Measurements from ENCODE around the gene HHIP. TPM values are rescaled to one million over a fixed set of nuclear protein-coding genes. Genes with fewer than 3 reads are reported as not detected.

The HHIP gene
- total RNA-seq, 4 donors from 2014 or later = 0.15 to 1.5 TPM; not detected in 2

- intact Hi-C loops (cut with DNase I; ENCODE audit: low total_unique reads) = no loop called here
- H3K4me3 ChIP-seq = no peak overlapping the region
- TF ChIP-seq CTCF (IDR thresholded peaks at IDR 0.05) = no peak
- no peak for TF ChIP-seq POLR2A (IDR thresholded peaks at IDR 0.05)
- H3K9me3 ChIP-seq = no peaks in the 10 kb centered on the region
- H3K4me1 ChIP-seq = no peaks in the 10 kb centered on the region
- no peaks in the 10 kb centered on the region for H3K27me3 ChIP-seq
- H3K27ac ChIP-seq = no peak overlapping the region
- DNase-seq = no peak
- no peaks in the 10 kb centered on the region for H3K36me3 ChIP-seq
Observed at GRCh38 chr4:144656850-144657249, 10.9 kb downstream of the HHIP start.

- H3K27me3 ChIP-seq = no peaks in the 10 kb centered on the region
- intact Hi-C loops (cut with DNase I; ENCODE audit: low total_unique reads) = no loop called here
- no peak overlapping the region for H3K27ac ChIP-seq
- no peaks in the 10 kb centered on the region for H3K9me3 ChIP-seq
- no peaks in the 10 kb centered on the region for H3K36me3 ChIP-seq
- no peak overlapping the region for H3K4me3 ChIP-seq
- TF ChIP-seq CTCF (IDR thresholded peaks at IDR 0.05) (no peak), POLR2A (IDR thresholded peaks at IDR 0.05) (no peak)
- DNase-seq = no peak
- H3K4me1 ChIP-seq = no peaks in the 10 kb centered on the region
Observed at GRCh38 chr4:144658015-144658567, 12.1 kb downstream of the HHIP start.

GRCh38 chr4:144658903-144659302 is 12.9 kb downstream of the HHIP start:
- TF ChIP-seq POLR2A (IDR thresholded peaks at IDR 0.05) = no peak
- no peak for TF ChIP-seq CTCF (IDR thresholded peaks at IDR 0.05)
- Histone ChIP-seq H3K4me1 (no peaks in the 10 kb centered on the region), H3K9me3 (no peaks in the 10 kb centered on the region), H3K36me3 (no peaks in the 10 kb centered on the region), H3K27ac (no peak overlapping the region), H3K27me3 (no peaks in the 10 kb centered on the region), H3K4me3 (no peak overlapping the region)
- intact Hi-C loops (cut with DNase I; ENCODE audit: low total_unique reads) = no loop called here
- no peak for DNase-seq

GRCh38 chr4:144659447-144659846 is 13.5 kb downstream of the HHIP start:
- TF ChIP-seq CTCF (IDR thresholded peaks at IDR 0.05) = no peak
- no peak for DNase-seq
- Histone ChIP-seq H3K4me1 (no peaks in the 10 kb centered on the region), H3K27ac (no peak overlapping the region), H3K9me3 (no peaks in the 10 kb centered on the region), H3K36me3 (no peaks in the 10 kb centered on the region), H3K27me3 (no peaks in the 10 kb centered on the region), H3K4me3 (no peak overlapping the region)
- intact Hi-C loops (cut with DNase I; ENCODE audit: low total_unique reads) = no loop called here

GRCh38 chr4:144663834-144664475 is 18.0 kb downstream of the HHIP start:
- no peaks in the 10 kb centered on the region for H3K27me3 ChIP-seq
- H3K4me3 ChIP-seq = no peak overlapping the region
- H3K36me3 ChIP-seq = no peaks in the 10 kb centered on the region
- H3K9me3 ChIP-seq = no peaks in the 10 kb centered on the region
- H3K27ac ChIP-seq = no peak overlapping the region
- no peaks in the 10 kb centered on the region for H3K4me1 ChIP-seq
- no peak for DNase-seq
- TF ChIP-seq POLR2A (IDR thresholded peaks at IDR 0.05) (no peak), CTCF (IDR thresholded peaks at IDR 0.05) (no peak)
- intact Hi-C loops (cut with DNase I; ENCODE audit: low total_unique reads) = no loop called here
